PFSK-1 (cell line): ENCODE measurements around the gene ZNF556. TPM values are rescaled to one million over a fixed set of nuclear protein-coding genes. Genes with fewer than 3 reads are reported as not detected.
A peak's percentile ranks its signal among the peaks of the same experiment; 100 is the strongest.

Experiments
- FOXP2 ChIP-seq: optimal IDR thresholded peaks from 2 replicates; pipeline ENCODE3; 2011; ENCODE audit warnings: borderline replicate concordance, control low read depth, inconsistent platforms; ENCODE audit not compliant: insufficient read depth; ENCODE audit errors: extremely low read length, extremely low read depth
- POLR2AphosphoS5 ChIP-seq: IDR thresholded peaks from 2 replicates; pipeline ENCODE4 v1.6.1; 2012; ENCODE audit warnings: low read depth, mild to moderate bottlenecking, control low read depth, low read length, moderate library complexity
- REST ChIP-seq, 2 experiments: IDR thresholded peaks; 2 replicates each; pipeline versions ENCODE4 v1.6.1 to v1.8.0; 2011 to 2012; ENCODE audit warnings: low read depth in 2 of 2, low read length in 2 of 2, control low read depth in 1 of 2, inconsistent platforms in 1 of 2, mild to moderate bottlenecking in 1 of 2, moderate library complexity in 1 of 2; ENCODE audit not compliant: insufficient read depth in 1 of 2
- SIN3A ChIP-seq: IDR thresholded peaks from 2 replicates; pipeline ENCODE4 v1.6.1; 2012; ENCODE audit warnings: mild to moderate bottlenecking, low read length, moderate library complexity, borderline replicate concordance; ENCODE audit not compliant: insufficient read depth
- TAF1 ChIP-seq: IDR thresholded peaks from 2 replicates; pipeline ENCODE4 v1.6.1; 2012; ENCODE audit warnings: low read length, control low read depth, borderline replicate concordance; ENCODE audit not compliant: insufficient read depth
- polyA plus RNA-seq: library from polyadenylated mRNA; unstranded; fragments of >200 nt; gene quantifications from one replicate; pipeline ENCODE4 v1.2.1, GENCODE V29; 2012; ENCODE audit warnings: low read depth, missing spikeins; ENCODE audit not compliant: insufficient read length

The ZNF556 gene
- not detected for polyA plus RNA-seq

- TF ChIP-seq FOXP2 (no peak), POLR2AphosphoS5 (no peak), SIN3A (no peak), TAF1 (no peak), REST (IDR thresholded peaks at IDR 0.05; ENCODE audit: insufficient read depth in 1 of 2, low read depth in 2 of 2, low read length in 2 of 2) (no peak)
These were observed at the start of gene ZNF556 for GRCh38 chr19:2867025-2867991. Gene ZNF556 (plus strand): TSS chr19:2867335. CDS start chr19:2867422, 87 bp downstream.

DNA sequence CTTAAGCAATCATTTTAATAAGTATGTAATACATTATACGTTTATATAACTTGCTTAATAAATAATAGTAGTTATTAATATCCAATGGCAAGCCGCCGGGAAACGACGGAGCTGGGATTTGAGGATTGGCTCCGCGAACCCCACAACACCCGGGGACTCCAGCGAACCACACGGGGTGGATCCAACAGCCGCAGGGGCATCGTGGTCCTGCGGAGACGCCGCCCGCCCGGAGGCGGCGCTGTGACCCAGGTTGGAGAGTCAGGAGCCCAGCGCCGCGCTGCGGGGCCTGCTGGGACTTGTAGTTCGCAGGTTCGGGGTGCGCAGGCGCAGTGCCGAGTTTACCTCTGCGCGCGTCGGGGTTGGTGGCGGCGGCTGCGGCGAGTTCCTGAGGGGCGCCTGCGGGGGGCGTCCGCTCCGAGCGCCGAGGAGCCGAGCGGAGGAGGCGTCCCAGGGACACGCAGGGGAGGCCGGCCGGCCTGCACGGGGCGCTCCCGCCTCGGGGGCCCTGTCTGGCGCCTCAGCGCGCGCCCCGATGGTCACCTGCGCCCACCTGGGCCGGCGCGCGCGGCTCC lies 47.5 kb upstream of the ZNF556 start, which contains the start of gene ZNF554:
TSS of gene ZNF554 (plus strand) at position 329 of the 572 bp plus-strand sequence. CDS start at position 533, 204 bp downstream.
- TF ChIP-seq REST (IDR thresholded peaks at IDR 0.05; ENCODE audit: insufficient read depth in 1 of 2, low read depth in 2 of 2, low read length in 2 of 2) (0 out of 4 replicates have a peak, but pooled peaks of 1 of the 2 experiments have one; percentile 4), FOXP2 (peak; percentile 91), SIN3A (no peak; the same call in 1 of the 2 replicates), TAF1 (peak; percentile 64; the same call in 1 of the 2 replicates), POLR2AphosphoS5 (no peak; the same call in 1 of the 2 replicates)

DNA sequence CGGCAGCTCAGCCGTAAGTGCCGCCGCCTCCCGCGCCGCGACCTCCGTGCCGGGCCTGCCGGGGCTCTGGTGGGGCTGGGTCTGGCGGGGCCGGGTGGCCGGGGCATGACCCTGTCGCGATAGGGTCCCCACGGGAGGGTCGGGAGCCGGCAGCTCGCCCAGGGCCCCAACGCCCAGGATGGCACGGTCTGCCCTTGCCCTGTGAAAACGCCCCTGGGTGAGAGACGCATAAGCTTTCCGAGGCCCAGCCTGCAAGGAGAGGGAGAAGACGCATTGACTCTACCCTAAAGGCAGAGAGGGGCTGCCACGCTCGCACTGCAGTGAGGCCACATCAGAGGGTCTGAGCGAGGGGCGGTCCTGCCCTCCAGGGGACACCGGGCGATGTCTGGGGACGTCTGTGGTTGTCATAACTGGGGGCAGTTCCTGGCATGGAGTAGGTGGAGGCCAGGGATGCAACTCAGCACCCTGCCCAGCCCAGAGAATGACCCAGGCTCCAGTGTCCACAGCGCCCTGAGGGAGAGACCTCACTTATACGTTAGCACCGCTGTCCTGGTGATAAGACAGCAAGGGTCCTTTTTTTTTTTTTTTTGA lies 46.9 kb upstream of the ZNF556 start:
- TF ChIP-seq REST (IDR thresholded peaks at IDR 0.05; ENCODE audit: insufficient read depth in 1 of 2, low read depth in 2 of 2, low read length in 2 of 2) (no peak), FOXP2 (no peak), POLR2AphosphoS5 (no peak), TAF1 (no peak), SIN3A (no peak)

- TF ChIP-seq POLR2AphosphoS5, result no peak
- TF ChIP-seq TAF1, result no peak
- no peak for TF ChIP-seq REST (IDR thresholded peaks at IDR 0.05; ENCODE audit: insufficient read depth in 1 of 2, low read depth in 2 of 2, low read length in 2 of 2)
- no peak for TF ChIP-seq FOXP2
- no peak for TF ChIP-seq SIN3A
These were observed 44.3 kb upstream of the ZNF556 start for GRCh38 chr19:2822846-2823245.
